H1 (cell line): ENCODE data around the gene SMIM15. TPM values are rescaled to one million over a fixed set of nuclear protein-coding genes. Genes with fewer than 3 reads are reported as not detected.

Source experiments
- CTCF ChIA-PET: fragments of 300-600 bp; sonication (Branson Sonifier 250); formaldehyde crosslinking; loops from one replicate; lab custom pipeline; 2021; ENCODE audit not compliant: partially characterized antibody; lab: Charles Lee
- POLR2A ChIA-PET: fragments of 300-600 bp; sonication (Branson Sonifier 250); formaldehyde crosslinking; loops from one replicate; lab custom pipeline; 2021; ENCODE audit warnings: inconsistent platforms; ENCODE audit not compliant: partially characterized antibody; lab: Charles Lee
- DNase-seq, 2 experiments: peaks; one replicate each; pipeline versions ENCODE4 v3.0.0 to v3.0.0-alpha.2; 2010 to 2022; ENCODE audit warnings: low spot score in 2 of 2, low read depth in 1 of 2, mixed read lengths in 1 of 2
- FAIRE-seq: peaks from 2 replicates; lab custom pipeline; 2011; peaks lifted over from hg19 to GRCh38; lab: Jason Lieb, UNC
- H2AFZ ChIP-seq: 2 replicates; pipeline ENCODE4 v1.8.1; 2012; ENCODE audit warnings: low read length, inconsistent platforms
- H2AK5ac ChIP-seq: 2 replicates; pipeline ENCODE4 v1.6.1; 2013; ENCODE audit warnings: low read depth, low read length
- H2BK120ac ChIP-seq: replicated peaks from 2 replicates; pipeline ENCODE3; 2013; ENCODE audit warnings: low read depth, low read length, inconsistent platforms
- H2BK12ac ChIP-seq: 2 replicates; pipeline ENCODE4 v1.6.1; 2013; ENCODE audit warnings: low read depth, low read length
- H2BK15ac ChIP-seq: 2 replicates; pipeline ENCODE4 v1.6.1; 2013; ENCODE audit warnings: low read length
- H2BK20ac ChIP-seq: 2 replicates; pipeline ENCODE4 v1.6.1; 2013; ENCODE audit warnings: low read length
- H2BK5ac ChIP-seq: 2 replicates; pipeline ENCODE4 v1.6.1; 2013; ENCODE audit warnings: low read depth, low read length
- H3K14ac ChIP-seq: 2 replicates; pipeline ENCODE4 v1.6.1; 2013; ENCODE audit warnings: inconsistent platforms; ENCODE audit not compliant: insufficient read length
- H3K18ac ChIP-seq: 2 replicates; pipeline ENCODE4 v1.6.1; 2013; ENCODE audit warnings: low read length; ENCODE audit errors: extremely low read depth
- H3K23ac ChIP-seq: 2 replicates; pipeline ENCODE4 v1.6.1; 2013; ENCODE audit warnings: inconsistent platforms; ENCODE audit not compliant: insufficient read length
- H3K23me2 ChIP-seq: 2 replicates; pipeline ENCODE4 v1.6.1; 2013; ENCODE audit warnings: low read depth, low read length
- H3K27ac ChIP-seq: 2 replicates; pipeline ENCODE4 v1.6.1; 2011; ENCODE audit warnings: low read depth, low read length, inconsistent platforms
- H3K27me3 ChIP-seq, 4 experiments: replicated peaks in 1 of 4; 1 replicate in 1 of 4; 2 replicates in 3 of 4; pipeline versions ENCODE4 v1.6.1 to v1.8.1; 2011 to 2013; ENCODE audit warnings: low read length in 3 of 4, mild to moderate bottlenecking in 3 of 4, inconsistent platforms in 2 of 4, mixed read lengths in 2 of 4, moderate library complexity in 1 of 4; ENCODE audit not compliant: control insufficient read depth in 3 of 4, insufficient read depth in 3 of 4; ENCODE audit errors: extremely low read depth in 1 of 4
- H3K36me3 ChIP-seq, 4 experiments: 2 replicates each; pipeline versions ENCODE4 v1.6.1 to v1.8.1; 2011 to 2013; ENCODE audit warnings: mild to moderate bottlenecking in 4 of 4, low read length in 3 of 4, moderate library complexity in 2 of 4, control low read depth in 1 of 4, inconsistent platforms in 1 of 4; ENCODE audit not compliant: insufficient read depth in 4 of 4, control insufficient read depth in 2 of 4
- H3K4ac ChIP-seq: replicated peaks from 2 replicates; pipeline ENCODE3; 2013; ENCODE audit warnings: low read length, low read depth, mixed read lengths, inconsistent platforms; ENCODE audit not compliant: insufficient read length
- H3K4me1 ChIP-seq, 4 experiments: replicated peaks in 1 of 4; 1 replicate in 1 of 4; 2 replicates in 3 of 4; pipeline versions ENCODE4 v1.6.1 to v1.8.1; 2011 to 2013; ENCODE audit warnings: low read length in 3 of 4, inconsistent platforms in 2 of 4, mixed read lengths in 1 of 4; ENCODE audit not compliant: insufficient read depth in 4 of 4, control insufficient read depth in 3 of 4
- H3K4me2 ChIP-seq, 2 experiments: 2 replicates each; pipeline versions ENCODE4 v1.6.1 to v1.8.1; 2011 to 2013; ENCODE audit warnings: low read depth in 2 of 2, low read length in 2 of 2, control low read depth in 1 of 2, inconsistent platforms in 1 of 2, mild to moderate bottlenecking in 1 of 2; ENCODE audit not compliant: insufficient read depth in 1 of 2
- H3K4me3 ChIP-seq, 4 experiments: fragments of 200-600, 300-600 bp in 1 of 4; sonication (generic), shearing (Covaris generic), sonication (Bioruptor Twin) in 1 of 4; 2 replicates each; pipeline versions ENCODE4 v1.5.1 to v1.8.1; 2011 to 2016; ENCODE audit warnings: low read length in 4 of 4, low read depth in 3 of 4, control low read depth in 2 of 4, inconsistent platforms in 2 of 4, mild to moderate bottlenecking in 2 of 4, mixed read lengths in 1 of 4, moderate library complexity in 1 of 4; ENCODE audit not compliant: insufficient read depth in 2 of 4; ENCODE audit errors: extremely low read depth in 1 of 4
- H3K56ac ChIP-seq: replicated peaks from 2 replicates; pipeline ENCODE3; 2013; ENCODE audit warnings: low read depth, mild to moderate bottlenecking, mixed read lengths, low read length, inconsistent platforms; ENCODE audit not compliant: insufficient read length
- H3K79me1 ChIP-seq: 2 replicates; pipeline ENCODE4 v1.6.1; 2013; ENCODE audit warnings: low read depth, low read length, control low read depth
- H3K79me2 ChIP-seq, 2 experiments: 2 replicates each; pipeline versions ENCODE4 v1.6.1 to v1.8.1; 2012 to 2013; ENCODE audit warnings: low read length in 2 of 2, mild to moderate bottlenecking in 2 of 2, inconsistent platforms in 1 of 2; ENCODE audit not compliant: insufficient read depth in 2 of 2, control insufficient read depth in 1 of 2
- H3K9ac ChIP-seq, 4 experiments: replicated peaks in 1 of 4; 1 replicate in 1 of 4; 2 replicates in 3 of 4; pipeline versions ENCODE4 v1.6.1 to v1.8.1; 2011 to 2013; ENCODE audit warnings: low read depth in 3 of 4, low read length in 3 of 4, control low read depth in 2 of 4, mild to moderate bottlenecking in 2 of 4, moderate library complexity in 2 of 4, inconsistent platforms in 1 of 4; ENCODE audit errors: extremely low read depth in 1 of 4
- H3K9me3 ChIP-seq, 2 experiments: 2 replicates each; pipeline versions ENCODE4 v1.6.1 to v1.8.1; 2012 to 2013; ENCODE audit warnings: mild to moderate bottlenecking in 2 of 2, moderate library complexity in 2 of 2, control low read depth in 1 of 2, inconsistent platforms in 1 of 2, low read depth in 1 of 2, low read length in 1 of 2, mixed read lengths in 1 of 2; ENCODE audit not compliant: insufficient read depth in 2 of 2
- H4K20me1 ChIP-seq, 2 experiments: replicated peaks in 1 of 2; 2 replicates each; pipeline versions ENCODE3 to v1.8.1; 2011 to 2013; ENCODE audit warnings: inconsistent platforms in 2 of 2, low read length in 2 of 2, mild to moderate bottlenecking in 1 of 2; ENCODE audit not compliant: insufficient read depth in 2 of 2, control insufficient read depth in 1 of 2
- H4K5ac ChIP-seq: 2 replicates; pipeline ENCODE4 v1.6.1; 2013; ENCODE audit warnings: low read length, low read depth, mixed read lengths, inconsistent platforms; ENCODE audit not compliant: insufficient read length
- H4K8ac ChIP-seq: 2 replicates; pipeline ENCODE4 v1.8.0; 2013; ENCODE audit warnings: mild to moderate bottlenecking, moderate library complexity, low read length, inconsistent platforms; ENCODE audit not compliant: insufficient read depth; ENCODE audit errors: extremely low read depth
- H4K91ac ChIP-seq: replicated peaks from 2 replicates; pipeline ENCODE3; 2013; ENCODE audit warnings: low read length, mixed read lengths, inconsistent platforms; ENCODE audit not compliant: insufficient read length
- ASH2L ChIP-seq: fragments of 200-600, 300-600 bp; sonication (generic); IDR thresholded peaks from one replicate; pipeline ENCODE4 v1.7.1; 2017; ENCODE audit warnings: low read length
- EGR1 ChIP-seq: IDR thresholded peaks from 2 replicates; pipeline ENCODE4 v1.6.1; 2011; ENCODE audit warnings: low read depth, low read length, borderline replicate concordance
- EZH2 ChIP-seq: fragments of 200-600 bp; sonication (generic); IDR thresholded peaks from 2 replicates; pipeline ENCODE4 v1.7.1; 2012; ENCODE audit warnings: low read depth, mild to moderate bottlenecking, moderate library complexity, low read length, inconsistent platforms; ENCODE audit not compliant: severe bottlenecking
- HDAC2 ChIP-seq, 2 experiments: fragments of 300-600 bp in 1 of 2; sonication (generic) in 1 of 2; IDR thresholded peaks; 2 replicates each; pipeline ENCODE4 v1.6.1; 2011 to 2012; ENCODE audit warnings: low read depth in 2 of 2, low read length in 2 of 2, mild to moderate bottlenecking in 2 of 2, moderate library complexity in 2 of 2, borderline replicate concordance in 1 of 2, inconsistent platforms in 1 of 2
- PHF8 ChIP-seq: fragments of 200-600 bp; sonication (generic); conservative IDR thresholded peaks from 2 replicates; pipeline ENCODE4 v1.7.1; 2012; ENCODE audit warnings: low read depth, mild to moderate bottlenecking, inconsistent platforms, low read length, moderate library complexity
- POLR2A ChIP-seq, 2 experiments: IDR thresholded peaks; 1 replicate in 1 of 2; 2 replicates in 1 of 2; pipeline ENCODE4 v1.6.1; 2011; ENCODE audit warnings: low read depth in 2 of 2, low read length in 2 of 2, mild to moderate bottlenecking in 2 of 2; ENCODE audit errors: control extremely low read depth in 1 of 2
- SIN3A ChIP-seq, 2 experiments: IDR thresholded peaks in 1 of 2; conservative IDR thresholded peaks in 1 of 2; 2 replicates each; pipeline ENCODE4 v1.6.1; 2011 to 2012; ENCODE audit warnings: low read length in 2 of 2, improper control_type of control experiment in 1 of 2, low read depth in 1 of 2, mild to moderate bottlenecking in 1 of 2
- SP1 ChIP-seq: IDR thresholded peaks from 2 replicates; pipeline ENCODE4 v1.6.1; 2011; ENCODE audit warnings: low read depth, low read length
- SP4 ChIP-seq: IDR thresholded peaks from 2 replicates; pipeline ENCODE4 v1.6.1; 2012; ENCODE audit warnings: low read length, inconsistent platforms
- TBP ChIP-seq: IDR thresholded peaks from 2 replicates; pipeline ENCODE4 v1.6.1; 2011; ENCODE audit warnings: low read depth, low read length, improper control_type of control experiment
- TEAD4 ChIP-seq: IDR thresholded peaks from 2 replicates; pipeline ENCODE4 v1.6.1; 2012; ENCODE audit warnings: low read depth, low read length, inconsistent platforms, mixed read lengths
- USF2 ChIP-seq: IDR thresholded peaks from 2 replicates; pipeline ENCODE4 v1.6.1; 2011; ENCODE audit warnings: low read length, improper control_type of control experiment
- WGBS, 2 experiments: shearing (Covaris generic) in 1 of 2; methylation state at CpG; one replicate each; pipeline versions ENCODE4 v1.1.6 to v1.1.7; 2013 to 2015; ENCODE audit warnings: low lambda C conversion rate in 2 of 2, mixed read lengths in 2 of 2, inconsistent platforms in 1 of 2, low coverage in 1 of 2, missing lambda C conversion rate in 1 of 2; ENCODE audit not compliant: insufficient replicate concordance in 2 of 2, insufficient coverage in 1 of 2, insufficient read length in 1 of 2; ENCODE audit errors: extremely low coverage in 1 of 2, missing lambda C conversion rate in 1 of 2; 5-methylcytosine and 5-hydroxymethylcytosine counted together
- polyA plus RNA-seq, 7 experiments: library from polyadenylated mRNA; depleted of rRNA in 3 of 7; stranded (reverse) in 5 of 7; unstranded in 2 of 7; fragments of >200 nt in 5 of 7; fragments of 200-250 nt in 2 of 7; gene quantifications; 1 replicate in 5 of 7; 2 replicates in 1 of 7; 4 replicates in 1 of 7; pipeline versions ENCODE4 v1.2.1 to v1.2.3, GENCODE V29; 2011 to 2013; ENCODE audit warnings: missing spikeins in 2 of 7, mixed read lengths in 2 of 7
- total RNA-seq: library from RNA; stranded (reverse); fragmentation: NEBNext Ultra II Directional; extraction: Animal tissue kit (Norgen Biotek cat#: 25700); gene quantifications from 2 replicates; pipeline ENCODE4 v1.2.1, GENCODE V29; 2021

Gene SMIM15
- total and polyA plus RNA-seq, 2 of the 8 experiments (the other 6 are each of a cell fraction or from before 2014, with no cell fraction given), result 17.6 to 53.1 TPM

GRCh38 chr5:61132559-61132958 is 29.7 kb downstream of the SMIM15 start:
- H2AK5ac ChIP-seq, result no peak overlapping the region
- H3K56ac ChIP-seq, result no peak overlapping the region
- H3K23ac ChIP-seq, result no peak overlapping the region
- no peak overlapping the region for H2BK15ac ChIP-seq
- H4K20me1 ChIP-seq, result no peaks in the 10 kb centered on the region
- H4K5ac ChIP-seq, result no peak overlapping the region
- H3K23me2 ChIP-seq, result no peaks in the 10 kb centered on the region
- 100% methylated on average over 1 of the region's 1 CpG; no CpG with 5 or more reads in 1 of the 2 experiments for WGBS, 2 experiments
- no peak overlapping the region for H4K8ac ChIP-seq
- H3K27me3 ChIP-seq, result no peaks in the 10 kb centered on the region
- H3K9me3 ChIP-seq, result no peaks in the 10 kb centered on the region
- no peaks in the 10 kb centered on the region for H3K79me1 ChIP-seq
- H3K79me2 ChIP-seq, result no peaks in the 10 kb centered on the region
- peaks cover 0 to 4% (median 0%) of the 10 kb centered on the region in 4 experiments; a peak in 2 of 7 replicates for H3K4me1 ChIP-seq
- H4K91ac ChIP-seq, result no peak overlapping the region
- H3K27ac ChIP-seq, result no peak overlapping the region
- DNase-seq (no peak), FAIRE-seq (peak; percentile 68)
- no peak overlapping the region for H3K4me3 ChIP-seq
- no peak overlapping the region for H2AFZ ChIP-seq
- no peak overlapping the region for H3K18ac ChIP-seq
- ChIA-PET POLR2A (no interaction called here), CTCF (interaction anchor here (0.6 to 0.9 kb wide), 4 partner anchors 13 to 433 kb away, joined by 3 read pairs; no protein-coding TSS in a partner anchor)
- peak overlapping the region in 1 of 2 experiments; percentile 33; a peak in 1 of 4 replicates for H3K4me2 ChIP-seq
- no peak overlapping the region for H3K14ac ChIP-seq
- H2BK20ac ChIP-seq, result no peak overlapping the region
- H2BK12ac ChIP-seq, result no peak overlapping the region; the same call in 1 of the 2 replicates
- no peaks in the 10 kb centered on the region for H3K36me3 ChIP-seq
- no peak overlapping the region for H3K9ac ChIP-seq
- H2BK120ac ChIP-seq, result no peak overlapping the region
- no peak overlapping the region for H2BK5ac ChIP-seq
- H3K4ac ChIP-seq, result no peak overlapping the region
- TF ChIP-seq SIN3A (conservative IDR thresholded peaks at IDR 0.05 in 1 of 2, IDR thresholded peaks at IDR 0.05 in 1 of 2; ENCODE audit: low read depth in 1 of 2, low read length in 2 of 2), result no peak
- TF ChIP-seq POLR2A (IDR thresholded peaks at IDR 0.05; ENCODE audit: control extremely low read depth in 1 of 2, low read depth in 2 of 2, low read length in 2 of 2), result no peak
- TF ChIP-seq PHF8, result no peak
- no peak for TF ChIP-seq ASH2L
- TF ChIP-seq SP4, result no peak
- peak; percentile 91 for TF ChIP-seq TEAD4
- no peak for TF ChIP-seq HDAC2 (IDR thresholded peaks at IDR 0.05; ENCODE audit: borderline replicate concordance in 1 of 2, low read depth in 2 of 2, low read length in 2 of 2)
- TF ChIP-seq SP1, result no peak
- TF ChIP-seq EZH2, result no peak
- no peak for TF ChIP-seq USF2
- no peak for TF ChIP-seq EGR1
- TF ChIP-seq TBP, result no peak
